ENCODE measurements around the gene PDCD6IP. TPM values are rescaled to one million over a fixed set of nuclear protein-coding genes. Genes with fewer than 3 reads are reported as not detected.
"Not testable (repeated sequence)": the region's sequence is repeated elsewhere in the genome, so short reads cannot be mapped to it uniquely, and the experiment has no call there.

The PDCD6IP gene
- total RNA-seq, 1 experiment from 2014 or later = 266 TPM

- no peak overlapping the region for H2AFZ ChIP-seq (ENCODE audit: low read length)
These were observed 40.9 kb downstream of the PDCD6IP start for GRCh38 chr3:33839283-33839682.

DNA sequence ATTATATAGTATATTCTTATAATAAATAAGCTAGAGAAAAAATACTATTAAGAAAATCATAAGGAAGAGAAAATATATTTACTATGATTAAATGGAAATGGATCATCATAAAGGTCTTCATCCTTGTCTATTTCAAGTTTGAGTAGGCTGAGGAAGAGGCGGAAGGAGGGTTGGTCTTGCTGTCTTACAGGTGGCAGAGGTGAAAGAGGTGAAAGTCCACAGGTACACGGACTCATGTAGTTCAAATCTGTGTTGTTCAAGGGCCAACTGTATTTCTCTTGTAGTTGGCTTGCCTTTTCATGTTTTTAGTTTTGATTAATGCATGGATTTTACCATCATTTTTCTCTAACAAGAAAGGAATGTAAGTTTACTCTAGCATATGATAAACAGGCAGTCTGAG, 41.7 kb downstream of the PDCD6IP start:
- H3K27ac ChIP-seq (ENCODE audit: low read length) = no peak overlapping the region
- BruUV-seq (replicated peaks) = no TSS peak
- no peak overlapping the region for H2AFZ ChIP-seq (ENCODE audit: low read length)
- intact Hi-C loops (cut with micrococcal nuclease) = no loop called here
- no peaks in the 10 kb centered on the region for H3K9me2 ChIP-seq (replicated peaks; ENCODE audit: low read length)
- H3K4me3 ChIP-seq (ENCODE audit: low read length) = no peak overlapping the region
- POLR2A ChIA-PET (ENCODE audit: unreplicated experiment) = no interaction called here
- no peaks in the 10 kb centered on the region for H3K9me3 ChIP-seq (ENCODE audit: low read length)
- H3K4me2 ChIP-seq (ENCODE audit: low read length) = no peak overlapping the region
- CTCF ChIA-PET = no interaction called here
- ATAC-seq (no peak), DNase-seq (no peak)
- peaks cover 43% of the 10 kb centered on the region for H3K36me3 ChIP-seq (ENCODE audit: low read depth, low read length)
- H3K9ac ChIP-seq (ENCODE audit: low read length) = no peak overlapping the region
- no peaks in the 10 kb centered on the region for H3F3A ChIP-seq (ENCODE audit: low read length, unreplicated experiment)
- TF ChIP-seq CTCF (conservative IDR thresholded peaks at IDR 0.05; ENCODE audit: low read depth, low read length) (no peak), EZH2phosphoT487 (IDR thresholded peaks at IDR 0.05; ENCODE audit: borderline replicate concordance, low read length) (no peak), EZH2 (IDR thresholded peaks at IDR 0.05; ENCODE audit: low read length, unreplicated experiment) (no peak)
- no peaks in the 10 kb centered on the region for H3K27me3 ChIP-seq (ENCODE audit: low read length)
- no peaks in the 10 kb centered on the region for H3K4me1 ChIP-seq (ENCODE audit: insufficient read depth, low read length)
- no peaks in the 10 kb centered on the region for H4K20me1 ChIP-seq (ENCODE audit: low read length)
- 0 out of 2 replicates have a peak, but pooled peaks cover 2% of the 10 kb centered on the region for H3K79me2 ChIP-seq (ENCODE audit: low read length)

More at GRCh38 chr3:33839283-33839682, 40.9 kb downstream of the PDCD6IP start:
- intact Hi-C loops (cut with micrococcal nuclease) = no loop called here
- H3K4me1 ChIP-seq (ENCODE audit: insufficient read depth, low read length) = no peaks in the 10 kb centered on the region
- no peak for TF ChIP-seq EZH2 (IDR thresholded peaks at IDR 0.05; ENCODE audit: low read length, unreplicated experiment)
- no peak for TF ChIP-seq EZH2phosphoT487 (IDR thresholded peaks at IDR 0.05; ENCODE audit: borderline replicate concordance, low read length)
- TF ChIP-seq CTCF (conservative IDR thresholded peaks at IDR 0.05; ENCODE audit: low read depth, low read length) = no peak
- no peaks in the 10 kb centered on the region for H3K27me3 ChIP-seq (ENCODE audit: low read length)
- DNase-seq = no peak
- H4K20me1 ChIP-seq (ENCODE audit: low read length) = no peaks in the 10 kb centered on the region
- H3K9me3 ChIP-seq (ENCODE audit: low read length) = no peaks in the 10 kb centered on the region
- no peaks in the 10 kb centered on the region for H3F3A ChIP-seq (ENCODE audit: low read length, unreplicated experiment)
- no TSS peak for BruUV-seq (replicated peaks)
- no peak overlapping the region for H3K27ac ChIP-seq (ENCODE audit: low read length)
- ChIA-PET CTCF (no interaction called here), POLR2A (ENCODE audit: unreplicated experiment) (no interaction called here)
- no peak overlapping the region for H3K4me3 ChIP-seq (ENCODE audit: low read length)
- H3K79me2 ChIP-seq (ENCODE audit: low read length) = 0 out of 2 replicates have a peak, but pooled peaks cover 5% of the 10 kb centered on the region
- H3K9ac ChIP-seq (ENCODE audit: low read length) = no peak overlapping the region
- no peaks in the 10 kb centered on the region for H3K9me2 ChIP-seq (replicated peaks; ENCODE audit: low read length)
- H3K36me3 ChIP-seq (ENCODE audit: low read depth, low read length) = peaks cover 40% of the 10 kb centered on the region
- ATAC-seq = no peak
- no peak overlapping the region for H3K4me2 ChIP-seq (ENCODE audit: low read length)

GRCh38 chr3:33848624-33849347, 50.4 kb downstream of the PDCD6IP start:
- H3K9me3 ChIP-seq (ENCODE audit: low read length) = no peaks in the 10 kb centered on the region
- no peaks in the 10 kb centered on the region for H3K79me2 ChIP-seq (ENCODE audit: low read length)
- no peak for TF ChIP-seq EZH2phosphoT487 (IDR thresholded peaks at IDR 0.05; ENCODE audit: borderline replicate concordance, low read length)
- no peak for TF ChIP-seq CTCF (conservative IDR thresholded peaks at IDR 0.05; ENCODE audit: low read depth, low read length)
- TF ChIP-seq EZH2 (IDR thresholded peaks at IDR 0.05; ENCODE audit: low read length, unreplicated experiment) = no peak
- CTCF ChIA-PET = no interaction called here
- no peaks in the 10 kb centered on the region for H3F3A ChIP-seq (ENCODE audit: low read length, unreplicated experiment)
- POLR2A ChIA-PET (ENCODE audit: unreplicated experiment) = no interaction called here
- intact Hi-C loops (cut with micrococcal nuclease) = no loop called here
- no peak overlapping the region for H2AFZ ChIP-seq (ENCODE audit: low read length)
- peaks cover 26% of the 10 kb centered on the region for H3K36me3 ChIP-seq (ENCODE audit: low read depth, low read length)
- no peak for ATAC-seq
- no TSS peak for BruUV-seq (replicated peaks)
- peaks cover 10% of the 10 kb centered on the region; the same call in 1 of the 2 replicates for H3K4me1 ChIP-seq (ENCODE audit: insufficient read depth, low read length)
- H4K20me1 ChIP-seq (ENCODE audit: low read length) = no peaks in the 10 kb centered on the region
- no peak overlapping the region for H3K4me2 ChIP-seq (ENCODE audit: low read length)
- no peaks in the 10 kb centered on the region for H3K27me3 ChIP-seq (ENCODE audit: low read length)
- H3K9me2 ChIP-seq (replicated peaks; ENCODE audit: low read length) = no peaks in the 10 kb centered on the region
- H3K4me3 ChIP-seq (ENCODE audit: low read length) = no peak overlapping the region
- DNase-seq = no peak
- H3K27ac ChIP-seq (ENCODE audit: low read length) = no peak overlapping the region
- H3K9ac ChIP-seq (ENCODE audit: low read length) = no peak overlapping the region

DNA sequence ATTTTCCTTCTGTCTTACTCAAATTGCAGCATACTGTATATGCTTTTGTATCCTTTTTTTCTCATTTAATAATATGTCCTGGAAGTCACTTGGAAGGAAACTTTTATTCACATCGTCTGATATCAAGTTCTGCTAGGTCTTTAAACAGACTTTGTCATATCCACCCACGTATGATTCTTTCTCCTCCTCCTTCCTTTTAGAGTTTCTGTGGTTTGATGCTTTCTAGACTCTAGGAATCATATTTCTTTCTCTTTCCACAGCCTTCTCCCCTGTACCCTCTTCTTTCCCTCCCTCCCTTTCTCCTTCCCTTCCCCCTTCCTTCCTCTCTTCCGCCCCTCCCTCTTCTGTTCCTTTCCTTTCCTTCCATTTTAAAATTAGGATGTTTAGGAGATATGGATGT, 52.2 kb downstream of the PDCD6IP start:
- H3K9ac ChIP-seq (ENCODE audit: low read length); H3K27me3 ChIP-seq (ENCODE audit: low read length); BruUV-seq (replicated peaks); H3K9me2 ChIP-seq (replicated peaks; ENCODE audit: low read length); H3F3A ChIP-seq (ENCODE audit: low read length, unreplicated experiment); intact Hi-C loops (cut with micrococcal nuclease); H3K9me3 ChIP-seq (ENCODE audit: low read length); H3K4me3 ChIP-seq (ENCODE audit: low read length); H3K27ac ChIP-seq (ENCODE audit: low read length); ATAC-seq; POLR2A ChIA-PET (ENCODE audit: unreplicated experiment); H3K79me2 ChIP-seq (ENCODE audit: low read length); H4K20me1 ChIP-seq (ENCODE audit: low read length); CTCF ChIA-PET; H3K4me2 ChIP-seq (ENCODE audit: low read length); DNase-seq; H2AFZ ChIP-seq (ENCODE audit: low read length): not testable (repeated sequence)
- peaks cover 26% of the 10 kb centered on the region for H3K4me1 ChIP-seq (ENCODE audit: insufficient read depth, low read length)
- H3K36me3 ChIP-seq (ENCODE audit: low read depth, low read length) = peaks cover 13% of the 10 kb centered on the region
